Mesothelial cell of epicardium (in vitro differentiated cells): ENCODE results near the gene TRPV4. TPM values are rescaled to one million over a fixed set of nuclear protein-coding genes. Genes with fewer than 3 reads are reported as not detected.

ENCODE experiments used
- DNase-seq, 2 experiments: peaks; one replicate each; pipeline ENCODE4 v3.0.0; 2021; ENCODE audit warnings: low spot score in 2 of 2; ENCODE audit not compliant: unreplicated experiment in 2 of 2
- H3K27ac Mint-ChIP-seq: 2 replicates; pipeline ENCODE4 v1.8.0; 2021; ENCODE audit warnings: mixed read lengths
- H3K27me3 Mint-ChIP-seq: 2 replicates; pipeline ENCODE4 v1.8.0; 2021; ENCODE audit warnings: low read depth, mixed read lengths
- H3K36me3 Mint-ChIP-seq: 2 replicates; pipeline ENCODE4 v1.8.0; 2021; ENCODE audit warnings: mixed read lengths
- H3K4me1 Mint-ChIP-seq: 2 replicates; pipeline ENCODE4 v1.8.0; 2021; ENCODE audit warnings: mixed read lengths
- H3K4me3 Mint-ChIP-seq: 2 replicates; pipeline ENCODE4 v1.8.0; 2021; ENCODE audit warnings: mild to moderate bottlenecking, moderate library complexity, mixed read lengths
- H3K9me3 Mint-ChIP-seq: 2 replicates; pipeline ENCODE4 v1.8.0; 2021; ENCODE audit warnings: mixed read lengths
- total RNA-seq: library from RNA; stranded (reverse); gene quantifications from 3 replicates; pipeline ENCODE4 v1.2.1, GENCODE V29; 2021
- TF ChIP-seq, protein P1 (sequence below): fragments of 200-600 bp; sonication (generic); IDR thresholded peaks from one replicate; pipeline ENCODE4 v1.5.0; 2021; ENCODE audit warnings: antibody characterized with exemption; ENCODE audit not compliant: unreplicated experiment

Gene TRPV4
- total RNA-seq, 1 donor from 2014 or later, result 4.1 TPM

DNA sequence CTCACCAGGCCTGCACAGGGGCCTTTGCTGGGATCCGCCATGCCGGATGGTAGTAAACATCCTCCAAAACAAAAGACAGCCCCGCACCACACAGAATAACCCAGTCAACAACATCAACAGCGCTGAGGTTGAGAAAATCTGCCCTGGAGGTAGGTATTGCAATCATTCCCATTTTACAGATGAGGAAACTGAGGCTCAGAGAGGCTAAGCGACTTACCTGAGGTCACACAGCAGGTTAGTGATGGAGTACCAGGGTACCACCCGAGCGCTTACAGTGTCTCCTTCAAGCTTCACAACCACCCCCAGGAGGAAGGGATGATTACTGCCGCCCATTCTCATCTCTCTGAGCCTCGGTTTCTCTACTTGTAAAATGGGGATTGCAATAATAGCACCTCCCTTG is 14.9 kb downstream of the TRPV4 start:
- H3K9me3 Mint-ChIP-seq, result no peaks in the 10 kb centered on the region
- TF ChIP-seq, protein P1, sequence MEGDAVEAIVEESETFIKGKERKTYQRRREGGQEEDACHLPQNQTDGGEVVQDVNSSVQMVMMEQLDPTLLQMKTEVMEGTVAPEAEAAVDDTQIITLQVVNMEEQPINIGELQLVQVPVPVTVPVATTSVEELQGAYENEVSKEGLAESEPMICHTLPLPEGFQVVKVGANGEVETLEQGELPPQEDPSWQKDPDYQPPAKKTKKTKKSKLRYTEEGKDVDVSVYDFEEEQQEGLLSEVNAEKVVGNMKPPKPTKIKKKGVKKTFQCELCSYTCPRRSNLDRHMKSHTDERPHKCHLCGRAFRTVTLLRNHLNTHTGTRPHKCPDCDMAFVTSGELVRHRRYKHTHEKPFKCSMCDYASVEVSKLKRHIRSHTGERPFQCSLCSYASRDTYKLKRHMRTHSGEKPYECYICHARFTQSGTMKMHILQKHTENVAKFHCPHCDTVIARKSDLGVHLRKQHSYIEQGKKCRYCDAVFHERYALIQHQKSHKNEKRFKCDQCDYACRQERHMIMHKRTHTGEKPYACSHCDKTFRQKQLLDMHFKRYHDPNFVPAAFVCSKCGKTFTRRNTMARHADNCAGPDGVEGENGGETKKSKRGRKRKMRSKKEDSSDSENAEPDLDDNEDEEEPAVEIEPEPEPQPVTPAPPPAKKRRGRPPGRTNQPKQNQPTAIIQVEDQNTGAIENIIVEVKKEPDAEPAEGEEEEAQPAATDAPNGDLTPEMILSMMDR, result no peak
- H3K4me3 Mint-ChIP-seq, result no peak overlapping the region
- no peaks in the 10 kb centered on the region for H3K36me3 Mint-ChIP-seq
- H3K27me3 Mint-ChIP-seq, result no peaks in the 10 kb centered on the region
- H3K27ac Mint-ChIP-seq, result no peak overlapping the region
- DNase-seq, result no peak
- H3K4me1 Mint-ChIP-seq, result peaks cover 11% of the 10 kb centered on the region

- no peak overlapping the region for H3K27ac Mint-ChIP-seq
- no peaks in the 10 kb centered on the region for H3K9me3 Mint-ChIP-seq
- peaks cover 11% of the 10 kb centered on the region for H3K4me1 Mint-ChIP-seq
- H3K27me3 Mint-ChIP-seq, result no peaks in the 10 kb centered on the region
- H3K4me3 Mint-ChIP-seq, result no peak overlapping the region
- TF ChIP-seq, protein P1, result no peak
- no peak for DNase-seq
- no peaks in the 10 kb centered on the region for H3K36me3 Mint-ChIP-seq
These were observed 15.5 kb downstream of the TRPV4 start for GRCh38 chr12:109817627-109818231.

DNA sequence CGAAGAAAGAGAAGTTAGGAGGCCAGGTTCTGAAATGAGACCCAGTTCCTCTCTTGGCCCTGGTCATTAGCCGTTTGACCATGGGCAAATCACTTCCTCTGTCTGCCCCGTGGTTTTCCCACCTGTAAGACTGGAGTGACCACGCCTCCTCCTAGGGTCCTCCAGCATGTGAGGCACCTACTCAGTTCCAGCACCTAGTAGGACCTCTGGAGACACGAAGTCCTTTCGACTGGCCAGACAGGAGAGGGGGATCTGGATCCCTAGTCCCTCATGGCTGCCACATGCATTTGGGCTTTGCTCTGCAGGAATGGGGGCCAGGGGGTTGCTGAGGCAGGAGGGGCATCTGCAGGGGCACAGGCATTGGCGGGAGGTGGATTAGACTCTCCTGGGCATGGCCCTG is 16.3 kb downstream of the TRPV4 start:
- H3K4me1 Mint-ChIP-seq, result peaks cover 11% of the 10 kb centered on the region
- no peaks in the 10 kb centered on the region for H3K9me3 Mint-ChIP-seq
- no peaks in the 10 kb centered on the region for H3K27me3 Mint-ChIP-seq
- H3K27ac Mint-ChIP-seq, result no peak overlapping the region
- no peak for DNase-seq
- H3K36me3 Mint-ChIP-seq, result no peaks in the 10 kb centered on the region
- H3K4me3 Mint-ChIP-seq, result no peak overlapping the region
- TF ChIP-seq, protein P1, result no peak

DNA sequence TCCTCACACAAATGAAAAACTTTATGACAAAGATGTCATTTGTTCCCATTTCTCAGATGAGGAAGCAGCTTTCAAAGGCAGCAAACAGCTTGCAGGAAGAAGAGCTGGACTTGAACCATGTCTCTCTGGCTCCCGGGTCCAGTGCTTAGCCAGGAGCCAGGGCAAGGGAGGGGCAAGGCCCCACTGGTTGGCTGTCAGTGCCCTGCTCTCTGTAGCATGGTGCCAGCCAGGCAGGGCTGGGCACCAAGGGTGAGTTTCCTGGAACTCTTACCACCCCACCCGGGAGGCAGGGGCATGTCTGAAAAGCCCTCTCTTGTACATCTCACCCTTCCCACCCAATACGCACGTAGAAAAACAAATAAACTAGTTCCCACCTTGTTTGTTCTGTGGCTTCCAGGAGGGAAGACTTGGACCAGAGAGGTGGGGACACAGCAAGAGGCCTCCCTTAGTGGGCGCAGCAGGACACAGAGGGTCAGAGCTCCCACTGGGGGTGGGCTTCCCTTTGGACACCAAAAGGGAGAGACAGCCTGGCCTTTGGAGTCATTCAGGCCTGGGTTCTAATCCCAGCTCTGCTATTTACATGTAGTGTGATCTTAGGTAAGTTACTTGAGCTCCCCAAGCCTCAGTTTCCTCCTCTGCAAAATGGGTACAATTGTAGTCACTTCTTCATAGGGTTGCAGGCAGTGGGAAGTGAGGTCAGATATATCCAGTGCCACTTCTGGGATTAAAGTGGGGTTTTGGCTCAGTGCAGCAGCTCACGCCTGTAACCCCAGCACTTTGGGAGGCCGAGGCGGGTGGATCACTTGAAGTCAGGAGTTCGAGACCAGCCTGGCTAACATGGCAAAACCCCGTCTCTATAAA is 17.2 kb downstream of the TRPV4 start:
- Mint-ChIP-seq H3K36me3 (no peaks in the 10 kb centered on the region), H3K27ac (no peak overlapping the region), H3K9me3 (no peaks in the 10 kb centered on the region), H3K27me3 (no peaks in the 10 kb centered on the region), H3K4me3 (no peak overlapping the region), H3K4me1 (peaks cover 11% of the 10 kb centered on the region)
- DNase-seq, result no peak
- TF ChIP-seq, protein P1, result no peak

GRCh38 chr12:109815225-109815624 is 18.0 kb downstream of the TRPV4 start:
- TF ChIP-seq, protein P1, result no peak
- Mint-ChIP-seq H3K4me1 (peaks cover 8% of the 10 kb centered on the region), H3K4me3 (no peak overlapping the region), H3K9me3 (no peaks in the 10 kb centered on the region), H3K36me3 (no peaks in the 10 kb centered on the region), H3K27ac (no peak overlapping the region), H3K27me3 (no peaks in the 10 kb centered on the region)
- no peak for DNase-seq
